Skeletal muscle satellite cell (primary cell): ENCODE data around the gene GPC5.

ENCODE experiments used
- H3K27me3 ChIP-seq: 2 replicates; pipeline ENCODE4 v1.7.0; 2013; ENCODE audit warnings: low read length; ENCODE audit not compliant: control insufficient read depth, insufficient read depth
- H3K36me3 ChIP-seq: 2 replicates; pipeline ENCODE4 v1.7.0; 2013; ENCODE audit warnings: mild to moderate bottlenecking, control low read depth, low read length; ENCODE audit not compliant: insufficient read depth
- H3K4me1 ChIP-seq: 2 replicates; pipeline ENCODE4 v1.7.0; 2013; ENCODE audit warnings: low read length; ENCODE audit not compliant: control insufficient read depth, insufficient read depth
- H3K4me2 ChIP-seq: 2 replicates; pipeline ENCODE4 v1.7.0; 2013; ENCODE audit warnings: mild to moderate bottlenecking, low read length
- H3K4me3 ChIP-seq: 2 replicates; pipeline ENCODE4 v1.7.0; 2013; ENCODE audit warnings: low read length
- H3K9ac ChIP-seq: 2 replicates; pipeline ENCODE4 v1.7.0; 2013; ENCODE audit warnings: mild to moderate bottlenecking, low read depth, low read length, moderate library complexity
- H3K9me3 ChIP-seq: replicated peaks from 2 replicates; pipeline ENCODE4 v1.7.0; 2013; ENCODE audit warnings: mild to moderate bottlenecking, control low read depth, low read length

The GPC5 gene

DNA sequence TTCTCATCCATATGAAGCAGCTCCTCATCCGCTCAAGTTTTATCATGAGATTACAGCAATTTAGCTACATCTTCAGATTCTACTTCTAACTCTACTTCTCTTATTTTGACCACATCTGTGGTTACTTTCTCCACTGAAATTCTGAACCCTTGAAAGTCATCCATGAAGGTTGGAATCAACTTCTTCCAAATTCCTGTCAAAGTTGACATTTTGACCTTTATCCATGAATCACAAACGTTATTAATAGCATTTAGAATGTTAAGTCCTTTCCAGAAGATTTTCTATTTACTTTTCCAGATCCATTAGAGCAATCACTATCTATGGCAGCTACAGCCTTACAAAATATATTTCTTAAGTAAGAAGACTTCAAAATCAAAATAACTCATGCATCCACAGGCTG is 1406.5 kb downstream of the GPC5 start:
- Histone ChIP-seq H3K9me3 (no peaks in the 10 kb centered on the region), H3K4me2 (no peak overlapping the region), H3K4me3 (no peak overlapping the region), H3K27me3 (no peaks in the 10 kb centered on the region), H3K9ac (no peak overlapping the region), H3K4me1 (peaks cover 32% of the 10 kb centered on the region), H3K36me3 (no peaks in the 10 kb centered on the region)

DNA sequence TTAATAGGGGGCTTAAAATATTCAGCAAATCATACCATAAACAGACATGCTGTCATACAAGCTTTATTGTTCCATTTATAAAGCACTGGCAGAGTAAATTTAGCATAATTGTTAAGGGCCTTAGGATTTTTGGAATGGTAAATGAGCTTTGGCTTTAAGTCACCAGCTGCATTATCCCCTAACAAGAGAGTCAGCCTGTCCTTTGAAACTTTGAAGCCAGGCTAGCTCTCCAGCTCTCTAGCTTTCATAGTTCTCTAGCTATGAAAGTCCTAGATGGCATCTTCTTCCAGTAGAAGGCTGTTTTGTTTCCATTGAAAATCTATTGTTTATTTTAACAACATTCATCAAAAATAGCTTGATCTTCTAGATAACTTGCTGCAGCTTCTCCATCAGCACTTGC is 1407.3 kb downstream of the GPC5 start:
- Histone ChIP-seq H3K9ac (peak overlapping the region; percentile 34), H3K4me1 (peaks cover 32% of the 10 kb centered on the region), H3K4me3 (peak overlapping the region; percentile 57), H3K4me2 (peak overlapping the region; percentile 75), H3K36me3 (no peaks in the 10 kb centered on the region), H3K27me3 (no peaks in the 10 kb centered on the region), H3K9me3 (no peaks in the 10 kb centered on the region)

DNA sequence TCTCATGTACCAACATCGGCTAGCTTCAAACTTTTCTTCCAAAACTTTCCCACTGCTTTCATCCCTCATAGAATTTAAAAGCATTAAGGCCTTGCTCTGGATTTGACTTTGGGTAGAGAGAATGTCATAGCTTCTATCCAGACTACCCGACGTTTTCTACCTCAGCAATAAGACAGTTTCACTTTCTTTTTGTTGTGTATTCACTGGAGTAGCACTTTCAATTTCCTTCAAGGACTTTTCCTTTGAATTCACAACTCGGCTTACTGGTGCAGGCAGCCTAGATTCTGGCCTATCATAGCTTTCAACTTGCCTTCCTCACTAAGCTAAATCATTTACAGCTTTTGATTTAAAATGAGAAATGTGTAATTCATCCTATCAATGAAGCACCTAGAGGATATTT is 1407.8 kb downstream of the GPC5 start:
- Histone ChIP-seq H3K4me1 (peaks cover 32% of the 10 kb centered on the region), H3K4me3 (peak overlapping the region; percentile 57), H3K9me3 (no peaks in the 10 kb centered on the region), H3K4me2 (peak overlapping the region; percentile 75), H3K36me3 (no peaks in the 10 kb centered on the region), H3K9ac (peak overlapping the region; percentile 34), H3K27me3 (no peaks in the 10 kb centered on the region)

DNA sequence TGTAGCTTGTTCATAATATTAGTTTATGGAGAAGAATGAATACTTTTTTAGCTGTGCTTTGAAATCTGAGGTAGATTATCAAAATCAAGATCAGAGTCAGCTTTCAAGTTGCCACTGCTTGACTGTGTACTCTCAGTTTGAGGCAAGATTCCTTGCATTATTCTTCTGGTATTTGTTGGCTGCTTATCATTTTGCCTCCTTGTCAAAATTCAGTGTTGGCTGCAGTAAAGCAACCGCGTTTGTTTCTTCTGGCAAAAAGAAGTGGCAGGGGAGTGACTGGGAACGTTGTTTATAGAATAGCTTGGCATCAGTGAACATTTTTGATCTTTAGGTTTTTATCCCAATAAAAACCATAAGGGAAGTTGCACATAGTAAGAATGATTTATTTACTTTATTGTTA is 1408.9 kb downstream of the GPC5 start:
- Histone ChIP-seq H3K4me1 (peaks cover 32% of the 10 kb centered on the region), H3K27me3 (no peaks in the 10 kb centered on the region), H3K36me3 (no peaks in the 10 kb centered on the region), H3K4me2 (peak overlapping the region; percentile 15), H3K4me3 (no peak overlapping the region), H3K9ac (no peak overlapping the region), H3K9me3 (no peaks in the 10 kb centered on the region)

DNA sequence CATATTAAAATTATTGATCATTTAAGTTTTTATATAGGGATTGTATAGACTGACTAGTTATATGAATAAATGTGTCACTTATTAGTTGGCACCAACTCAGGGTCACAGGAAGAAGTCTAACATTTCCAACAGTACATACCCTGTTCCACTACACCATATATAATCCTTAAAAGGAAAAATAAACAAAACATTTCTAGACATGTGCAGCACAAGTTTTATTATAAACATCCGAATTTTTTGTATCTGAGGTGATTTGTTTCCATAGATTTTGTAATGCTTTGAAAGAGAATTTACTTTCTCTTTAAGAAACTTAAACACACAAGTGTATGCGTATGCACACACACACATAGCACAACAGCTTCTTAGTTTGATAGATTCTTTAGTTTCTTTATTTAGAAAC is 1409.5 kb downstream of the GPC5 start:
- H3K36me3 ChIP-seq, result no peaks in the 10 kb centered on the region
- no peaks in the 10 kb centered on the region for H3K9me3 ChIP-seq
- H3K4me1 ChIP-seq, result peaks cover 29% of the 10 kb centered on the region
- no peaks in the 10 kb centered on the region for H3K27me3 ChIP-seq
- H3K9ac ChIP-seq, result no peak overlapping the region
- H3K4me3 ChIP-seq, result no peak overlapping the region
- H3K4me2 ChIP-seq, result no peak overlapping the region

DNA sequence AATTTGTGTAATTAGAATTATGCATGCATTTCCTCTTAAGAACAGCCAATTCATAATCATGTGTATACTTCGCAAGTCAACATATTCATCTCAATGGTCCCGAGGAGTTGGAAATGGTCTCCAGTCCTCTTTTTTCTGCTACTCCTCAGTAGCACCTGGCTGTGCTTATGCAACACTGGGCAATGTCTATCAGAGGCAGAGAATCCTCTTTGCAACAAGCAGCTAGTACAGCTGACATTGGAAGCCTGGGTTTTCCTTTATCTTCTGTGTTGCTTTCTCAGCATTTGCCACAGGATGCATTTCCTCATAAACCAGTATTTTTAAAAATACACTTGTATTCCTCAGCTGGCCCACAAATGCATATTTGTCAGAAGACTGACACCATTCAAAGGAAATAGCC is 1422.9 kb downstream of the GPC5 start:
- H3K9ac ChIP-seq, result no peak overlapping the region
- no peak overlapping the region for H3K4me2 ChIP-seq
- no peaks in the 10 kb centered on the region for H3K9me3 ChIP-seq
- no peaks in the 10 kb centered on the region for H3K36me3 ChIP-seq
- H3K4me1 ChIP-seq, result no peaks in the 10 kb centered on the region
- H3K27me3 ChIP-seq, result no peaks in the 10 kb centered on the region
- H3K4me3 ChIP-seq, result no peak overlapping the region

DNA sequence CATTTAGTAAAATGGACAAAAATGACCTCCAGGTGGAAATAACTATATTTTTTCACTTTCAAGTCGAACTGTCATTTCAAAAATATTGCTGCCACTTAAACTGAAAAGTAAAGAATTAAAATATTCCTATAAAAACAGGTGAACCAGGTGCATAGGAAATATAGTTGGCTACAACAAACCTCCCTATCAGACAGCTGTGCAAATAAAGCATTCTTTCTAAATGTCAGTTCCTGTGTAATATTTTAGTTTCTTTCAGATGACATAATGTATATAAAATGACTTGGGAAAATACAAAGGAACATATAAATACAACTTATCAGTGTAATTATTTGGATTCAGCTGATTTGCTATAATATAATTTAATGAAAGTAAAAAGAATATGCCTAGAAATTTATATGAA is 1424.6 kb downstream of the GPC5 start:
- no peak overlapping the region for H3K4me3 ChIP-seq
- H3K27me3 ChIP-seq, result no peaks in the 10 kb centered on the region
- H3K4me2 ChIP-seq, result no peak overlapping the region
- no peak overlapping the region for H3K9ac ChIP-seq
- H3K4me1 ChIP-seq, result no peaks in the 10 kb centered on the region
- H3K36me3 ChIP-seq, result no peaks in the 10 kb centered on the region
- H3K9me3 ChIP-seq, result no peaks in the 10 kb centered on the region

DNA sequence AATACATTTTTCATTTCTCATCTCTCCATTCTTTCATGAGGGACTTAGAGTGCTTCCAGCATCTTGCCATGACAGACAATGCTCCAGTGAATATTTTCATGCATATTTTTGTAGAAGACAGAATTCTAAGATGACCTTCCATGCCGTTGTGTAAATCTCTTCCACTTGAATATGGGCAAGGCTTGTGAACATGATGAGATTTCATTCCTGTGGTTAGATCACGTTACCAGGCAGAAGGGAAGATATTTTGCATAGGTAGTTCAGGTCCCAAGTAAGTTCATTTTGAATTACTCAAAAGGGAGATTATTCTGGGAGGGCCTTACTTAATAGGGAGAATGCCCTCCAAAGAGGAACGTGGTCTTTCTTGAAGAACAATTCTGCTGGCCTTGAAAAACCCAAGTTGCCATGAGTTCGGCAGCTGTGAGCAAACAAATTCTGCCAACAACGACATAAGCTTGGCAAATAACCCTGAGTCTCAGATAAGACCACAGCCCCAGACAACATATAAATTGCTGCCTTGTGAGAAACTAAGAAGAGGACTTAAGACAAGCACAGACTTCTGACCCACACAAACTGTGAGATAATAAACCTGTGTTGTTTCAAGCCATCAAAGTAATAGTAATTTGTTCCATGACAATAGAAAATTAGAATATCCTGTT is 1427.6 kb downstream of the GPC5 start:
- Histone ChIP-seq H3K4me1 (no peaks in the 10 kb centered on the region), H3K9ac (no peak overlapping the region), H3K9me3 (no peaks in the 10 kb centered on the region), H3K4me2 (no peak overlapping the region), H3K4me3 (no peak overlapping the region), H3K36me3 (no peaks in the 10 kb centered on the region), H3K27me3 (no peaks in the 10 kb centered on the region)

DNA sequence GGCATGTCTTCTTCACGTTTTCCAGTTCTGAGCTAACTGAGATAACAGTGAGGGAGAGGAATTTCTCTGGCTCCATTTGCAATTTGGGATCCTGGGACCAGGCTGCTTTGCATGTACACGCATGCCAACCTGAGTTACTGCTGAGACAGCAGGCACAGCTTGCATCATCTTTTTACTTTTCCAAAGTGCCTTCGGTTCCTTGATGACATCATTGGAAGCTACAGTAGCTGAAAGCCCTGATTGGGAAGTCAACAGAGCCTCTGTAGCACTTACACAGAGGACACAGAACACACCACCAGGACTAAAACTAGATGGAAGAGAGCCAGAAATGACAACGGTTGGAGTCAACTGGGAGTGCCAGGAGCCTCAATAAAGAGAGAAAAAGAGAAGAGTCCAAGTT is 1429.1 kb downstream of the GPC5 start:
- Histone ChIP-seq H3K4me1 (no peaks in the 10 kb centered on the region), H3K9ac (no peak overlapping the region), H3K9me3 (no peaks in the 10 kb centered on the region), H3K4me3 (no peak overlapping the region), H3K27me3 (no peaks in the 10 kb centered on the region), H3K4me2 (no peak overlapping the region), H3K36me3 (no peaks in the 10 kb centered on the region)

DNA sequence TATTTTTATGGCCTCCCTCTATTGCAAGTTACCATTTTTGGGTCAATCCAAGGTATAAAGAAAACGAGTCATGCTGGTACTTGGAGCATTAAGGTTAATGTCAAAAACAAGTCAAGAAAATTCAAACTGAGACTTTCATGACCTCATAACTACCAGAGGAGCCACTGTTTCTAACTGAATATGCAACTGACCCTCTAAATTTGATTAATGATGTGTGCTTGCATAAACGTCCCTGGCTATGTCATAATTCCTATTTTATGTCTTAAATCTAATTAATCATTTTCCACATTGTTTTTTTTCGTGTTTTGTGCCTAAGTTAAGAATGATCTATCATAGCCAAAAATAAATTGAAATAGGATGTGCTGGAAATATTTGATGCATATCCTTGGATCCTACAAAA is 1431.5 kb downstream of the GPC5 start:
- no peaks in the 10 kb centered on the region for H3K9me3 ChIP-seq
- H3K4me2 ChIP-seq, result no peak overlapping the region
- no peak overlapping the region for H3K9ac ChIP-seq
- H3K36me3 ChIP-seq, result no peaks in the 10 kb centered on the region
- no peak overlapping the region for H3K4me3 ChIP-seq
- H3K27me3 ChIP-seq, result no peaks in the 10 kb centered on the region
- no peaks in the 10 kb centered on the region for H3K4me1 ChIP-seq

DNA sequence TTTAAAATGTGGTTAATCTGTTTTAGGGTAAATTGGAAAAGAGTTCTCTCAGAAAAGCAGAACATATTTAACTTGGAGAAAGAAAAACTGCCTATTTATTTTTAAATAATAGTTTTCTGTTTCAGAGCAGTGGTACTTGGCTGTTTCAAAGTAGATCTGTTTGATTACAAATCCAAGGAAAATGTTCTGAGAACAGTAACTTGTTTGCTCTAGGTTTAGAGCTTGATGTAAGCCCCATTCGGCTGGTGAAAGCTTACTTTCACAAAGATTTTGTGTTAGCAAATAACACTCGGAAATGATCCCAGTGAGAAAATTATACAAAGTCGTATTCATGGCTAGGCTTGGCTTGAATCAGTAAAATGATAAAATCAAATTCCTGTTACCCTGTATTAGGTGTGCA is 1432.4 kb downstream of the GPC5 start:
- Histone ChIP-seq H3K4me3 (no peak overlapping the region), H3K27me3 (no peaks in the 10 kb centered on the region), H3K36me3 (no peaks in the 10 kb centered on the region), H3K4me2 (no peak overlapping the region), H3K9me3 (no peaks in the 10 kb centered on the region), H3K4me1 (no peaks in the 10 kb centered on the region), H3K9ac (no peak overlapping the region)

DNA sequence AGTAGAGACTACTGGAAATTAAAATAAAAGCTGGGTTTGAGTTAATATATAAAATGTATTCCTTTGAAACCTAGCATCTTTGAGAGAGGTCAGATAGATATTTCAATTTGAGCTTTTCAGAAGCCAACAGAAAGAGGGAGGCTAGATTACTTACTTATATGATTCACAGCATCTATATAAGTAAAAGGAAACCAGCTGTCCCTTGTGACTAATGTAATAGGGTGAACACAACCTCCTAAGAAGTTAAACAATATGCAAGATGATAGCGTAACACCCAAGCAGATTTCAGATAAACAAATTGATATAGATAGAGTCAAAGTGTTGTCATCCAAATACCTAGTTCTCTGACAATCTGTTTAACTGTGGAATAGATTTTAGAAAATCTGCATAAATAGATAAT is 1434.7 kb downstream of the GPC5 start:
- Histone ChIP-seq H3K36me3 (no peaks in the 10 kb centered on the region), H3K4me1 (peaks cover under 1% of the 10 kb centered on the region)

More for the DNA sequence above, 1434.7 kb downstream of the GPC5 start:
- no peaks in the 10 kb centered on the region for H3K27me3 ChIP-seq
- no peak overlapping the region for H3K9ac ChIP-seq
- no peak overlapping the region for H3K4me3 ChIP-seq
- H3K4me2 ChIP-seq, result no peak overlapping the region
- no peaks in the 10 kb centered on the region for H3K9me3 ChIP-seq
